Measurements from ENCODE around the gene RPH3AL.
A peak's percentile ranks its signal among the peaks of the same experiment; 100 is the strongest.
"Not testable (repeated sequence)": the region's sequence is repeated elsewhere in the genome, so short reads cannot be mapped to it uniquely, and the experiment has no call there.

RPH3AL gene

GRCh38 chr17:205148-205669, 147.4 kb downstream of the RPH3AL start:
- DNase-seq (ENCODE audit: low spot score) (no peak), FAIRE-seq (no peak)

GRCh38 chr17:204427-205147, 148.0 kb downstream of the RPH3AL start:
- DNase-seq (ENCODE audit: low spot score) = no peak
- no peak for FAIRE-seq

GRCh38 chr17:202501-202951, 150.1 kb downstream of the RPH3AL start:
- DNase-seq (ENCODE audit: low spot score) = no peak
- no peak for FAIRE-seq

- DNase-seq (ENCODE audit: low spot score); FAIRE-seq: not testable (repeated sequence)
Observed at GRCh38 chr17:201736-202135, 150.9 kb downstream of the RPH3AL start.

GRCh38 chr17:201257-201656, 151.3 kb downstream of the RPH3AL start:
- DNase-seq (ENCODE audit: low spot score) = peak; percentile 17
- not testable (repeated sequence) for FAIRE-seq

GRCh38 chr17:200586-200985, 152.0 kb downstream of the RPH3AL start:
- FAIRE-seq = no peak
- no peak for DNase-seq (ENCODE audit: low spot score)

GRCh38 chr17:199806-200545, 152.6 kb downstream of the RPH3AL start:
- peak; percentile 35 for FAIRE-seq
- no peak for DNase-seq (ENCODE audit: low spot score)

- FAIRE-seq (no peak), DNase-seq (ENCODE audit: low spot score) (no peak)
Observed at GRCh38 chr17:199191-199604, 153.4 kb downstream of the RPH3AL start.

GRCh38 chr17:198225-198624, 154.4 kb downstream of the RPH3AL start:
- DNase-seq (ENCODE audit: low spot score); FAIRE-seq: not testable (repeated sequence)

- DNase-seq (ENCODE audit: low spot score) = no peak
- peak; percentile 84 for FAIRE-seq
Observed at GRCh38 chr17:197352-197751, 155.3 kb downstream of the RPH3AL start.

GRCh38 chr17:194828-195602, 157.6 kb downstream of the RPH3AL start:
- FAIRE-seq = no peak
- no peak for DNase-seq (ENCODE audit: low spot score)

- peak; percentile 25 for DNase-seq (ENCODE audit: low spot score)
- no peak for FAIRE-seq
Observed at GRCh38 chr17:193841-194806, 158.5 kb downstream of the RPH3AL start.

- FAIRE-seq (no peak), DNase-seq (ENCODE audit: low spot score) (no peak)
Observed at GRCh38 chr17:193426-193810, 159.2 kb downstream of the RPH3AL start.

- FAIRE-seq (no peak), DNase-seq (ENCODE audit: low spot score) (no peak)
Observed at GRCh38 chr17:192666-193425, 159.8 kb downstream of the RPH3AL start.

- no peak for FAIRE-seq
- DNase-seq (ENCODE audit: low spot score) = no peak
Observed at GRCh38 chr17:189444-189843, 163.2 kb downstream of the RPH3AL start.

- FAIRE-seq = no peak
Observed at GRCh38 chr17:187130-187529, 165.5 kb downstream of the RPH3AL start.

GRCh38 chr17:185445-186138, 167.0 kb downstream of the RPH3AL start:
- DNase-seq (ENCODE audit: low spot score) = no peak
- no peak for FAIRE-seq

More at GRCh38 chr17:187130-187529, 165.5 kb downstream of the RPH3AL start:
- DNase-seq (ENCODE audit: low spot score) = no peak

GRCh38 chr17:183021-183420, 169.6 kb downstream of the RPH3AL start:
- no peak for FAIRE-seq
- DNase-seq (ENCODE audit: low spot score) = no peak

All from urothelium cell line (cell line).